Measurements from ENCODE around the gene ABT1.

ABT1 gene

GRCh38 chr6:26597389-26597766, 625 bp downstream of the ABT1 start:
- Histone ChIP-seq H3K27me3 (ENCODE audit: insufficient read depth, poor library complexity, severe bottlenecking) (no peaks in the 10 kb centered on the region), H3K4me3 (replicated peaks; ENCODE audit: insufficient read depth, low read length) (peak overlapping the region; percentile 96), H3K27ac (replicated peaks) (peak overlapping the region; percentile 91)
- TF ChIP-seq POLR2AphosphoS5 (IDR thresholded peaks at IDR 0.05; ENCODE audit: low read depth): no peak
- no peak for TF ChIP-seq CTCF (IDR thresholded peaks at IDR 0.05; ENCODE audit: insufficient read depth, low read length)
- no peak for TF ChIP-seq GABPA (IDR thresholded peaks at IDR 0.05; ENCODE audit: low read depth)
- no peak for TF ChIP-seq SPI1 (IDR thresholded peaks at IDR 0.05; ENCODE audit: borderline replicate concordance, low read depth)
- no peak for DNase-seq (ENCODE audit: low read depth in 1 of 2, low spot score in 1 of 2)

DNA sequence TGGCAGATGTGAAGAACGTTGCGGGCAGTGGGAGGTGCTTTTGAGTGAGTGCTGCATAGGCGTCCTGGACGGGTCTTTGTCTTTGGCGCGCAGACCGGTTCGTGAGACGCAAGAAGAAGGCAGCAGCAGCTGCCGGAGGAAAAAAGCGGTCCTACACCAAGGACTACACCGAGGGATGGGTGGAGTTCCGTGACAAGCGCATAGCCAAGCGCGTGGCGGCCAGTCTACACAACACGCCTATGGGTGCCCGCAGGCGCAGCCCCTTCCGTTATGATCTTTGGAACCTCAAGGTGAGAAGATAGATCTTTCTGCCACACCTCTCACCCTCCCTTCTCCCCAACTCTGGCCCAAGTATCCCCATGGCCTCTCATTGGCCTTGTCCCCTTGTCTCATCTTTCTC, 1.1 kb downstream of the ABT1 start:
- H3K27ac ChIP-seq (replicated peaks): peak overlapping the region; percentile 91

GRCh38 chr6:26598267-26598666, 1.5 kb downstream of the ABT1 start:
- H3K27ac ChIP-seq (replicated peaks): no peak overlapping the region
- H3K27me3 ChIP-seq (ENCODE audit: insufficient read depth, poor library complexity, severe bottlenecking): no peaks in the 10 kb centered on the region
- H3K4me3 ChIP-seq (replicated peaks; ENCODE audit: insufficient read depth, low read length): no peak overlapping the region
- no peak for DNase-seq (ENCODE audit: low read depth in 1 of 2, low spot score in 1 of 2)
- TF ChIP-seq CTCF (IDR thresholded peaks at IDR 0.05; ENCODE audit: insufficient read depth, low read length) (no peak), GABPA (IDR thresholded peaks at IDR 0.05; ENCODE audit: low read depth) (no peak), SPI1 (IDR thresholded peaks at IDR 0.05; ENCODE audit: borderline replicate concordance, low read depth) (no peak), POLR2AphosphoS5 (IDR thresholded peaks at IDR 0.05; ENCODE audit: low read depth) (no peak), REST (IDR thresholded peaks at IDR 0.05; ENCODE audit: insufficient replicate concordance, low read depth) (no peak)

More for the DNA sequence above, 1.1 kb downstream of the ABT1 start:
- no peaks in the 10 kb centered on the region for H3K27me3 ChIP-seq (ENCODE audit: insufficient read depth, poor library complexity, severe bottlenecking)
- TF ChIP-seq GABPA (IDR thresholded peaks at IDR 0.05; ENCODE audit: low read depth) (no peak), SPI1 (IDR thresholded peaks at IDR 0.05; ENCODE audit: borderline replicate concordance, low read depth) (no peak), REST (IDR thresholded peaks at IDR 0.05; ENCODE audit: insufficient replicate concordance, low read depth) (no peak), CTCF (IDR thresholded peaks at IDR 0.05; ENCODE audit: insufficient read depth, low read length) (no peak), POLR2AphosphoS5 (IDR thresholded peaks at IDR 0.05; ENCODE audit: low read depth) (no peak)
- H3K4me3 ChIP-seq (replicated peaks; ENCODE audit: insufficient read depth, low read length): peak overlapping the region; percentile 96
- no peak for DNase-seq (ENCODE audit: low read depth in 1 of 2, low spot score in 1 of 2)

GRCh38 chr6:26599134-26599533, 2.4 kb downstream of the ABT1 start:
- no peak overlapping the region for H3K4me3 ChIP-seq (replicated peaks; ENCODE audit: insufficient read depth, low read length)
- no peaks in the 10 kb centered on the region for H3K27me3 ChIP-seq (ENCODE audit: insufficient read depth, poor library complexity, severe bottlenecking)
- H3K27ac ChIP-seq (replicated peaks): no peak overlapping the region
- no peak for DNase-seq (ENCODE audit: low read depth in 1 of 2, low spot score in 1 of 2)
- TF ChIP-seq REST (IDR thresholded peaks at IDR 0.05; ENCODE audit: insufficient replicate concordance, low read depth) (no peak), POLR2AphosphoS5 (IDR thresholded peaks at IDR 0.05; ENCODE audit: low read depth) (no peak), SPI1 (IDR thresholded peaks at IDR 0.05; ENCODE audit: borderline replicate concordance, low read depth) (no peak), GABPA (IDR thresholded peaks at IDR 0.05; ENCODE audit: low read depth) (no peak), CTCF (IDR thresholded peaks at IDR 0.05; ENCODE audit: insufficient read depth, low read length) (no peak)
